ENCODE measurements around the gene NKRF. TPM values are rescaled to one million over a fixed set of nuclear protein-coding genes. Genes with fewer than 3 reads are reported as not detected.

NKRF gene
- total RNA-seq, 1 donor from 2014 or later = 17.4 TPM

GRCh38 chrX:119589810-119590209 lies 16.4 kb downstream of the NKRF start:
- H3K79me2 ChIP-seq (ENCODE audit: low read depth) = no peaks in the 10 kb centered on the region
- Mint-ChIP-seq H3K27me3 (ENCODE audit: insufficient read depth, low read depth) (peaks cover 2% of the 10 kb centered on the region), H3K36me3 (peaks cover 10% of the 10 kb centered on the region), H3K9me3 (peaks cover 3% of the 10 kb centered on the region), H3K4me3 (no peak overlapping the region), H3K4me1 (no peaks in the 10 kb centered on the region), H3K27ac (no peak overlapping the region)
- no peaks in the 10 kb centered on the region for H3K4me1 ChIP-seq
- H3K36me3 ChIP-seq = no peaks in the 10 kb centered on the region
- no peak overlapping the region for H3K27ac ChIP-seq
- H3K9me3 ChIP-seq (ENCODE audit: low read depth) = no peaks in the 10 kb centered on the region
- H3K9ac ChIP-seq = no peak overlapping the region
- DNase-seq (ENCODE audit: low spot score) = no peak
- H2AFZ ChIP-seq (replicated peaks) = no peak overlapping the region
- H3K4me3 ChIP-seq = no peak overlapping the region
- no peaks in the 10 kb centered on the region for H3K27me3 ChIP-seq
- no peak overlapping the region for H3K4me2 ChIP-seq
- TF ChIP-seq, protein P1, sequence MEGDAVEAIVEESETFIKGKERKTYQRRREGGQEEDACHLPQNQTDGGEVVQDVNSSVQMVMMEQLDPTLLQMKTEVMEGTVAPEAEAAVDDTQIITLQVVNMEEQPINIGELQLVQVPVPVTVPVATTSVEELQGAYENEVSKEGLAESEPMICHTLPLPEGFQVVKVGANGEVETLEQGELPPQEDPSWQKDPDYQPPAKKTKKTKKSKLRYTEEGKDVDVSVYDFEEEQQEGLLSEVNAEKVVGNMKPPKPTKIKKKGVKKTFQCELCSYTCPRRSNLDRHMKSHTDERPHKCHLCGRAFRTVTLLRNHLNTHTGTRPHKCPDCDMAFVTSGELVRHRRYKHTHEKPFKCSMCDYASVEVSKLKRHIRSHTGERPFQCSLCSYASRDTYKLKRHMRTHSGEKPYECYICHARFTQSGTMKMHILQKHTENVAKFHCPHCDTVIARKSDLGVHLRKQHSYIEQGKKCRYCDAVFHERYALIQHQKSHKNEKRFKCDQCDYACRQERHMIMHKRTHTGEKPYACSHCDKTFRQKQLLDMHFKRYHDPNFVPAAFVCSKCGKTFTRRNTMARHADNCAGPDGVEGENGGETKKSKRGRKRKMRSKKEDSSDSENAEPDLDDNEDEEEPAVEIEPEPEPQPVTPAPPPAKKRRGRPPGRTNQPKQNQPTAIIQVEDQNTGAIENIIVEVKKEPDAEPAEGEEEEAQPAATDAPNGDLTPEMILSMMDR (IDR thresholded peaks at IDR 0.05) = no peak
- TF ChIP-seq EZH2 (IDR thresholded peaks at IDR 0.05) (no peak), EZH2phosphoT487 (IDR thresholded peaks at IDR 0.05) (no peak)
- H4K20me1 ChIP-seq (ENCODE audit: low read depth) = no peaks in the 10 kb centered on the region
- no peaks in the 10 kb centered on the region for H3F3A ChIP-seq (ENCODE audit: low read depth)

- Histone ChIP-seq H3F3A (ENCODE audit: low read depth) (no peaks in the 10 kb centered on the region), H3K9ac (no peak overlapping the region), H3K27ac (no peak overlapping the region), H3K27me3 (no peaks in the 10 kb centered on the region), H2AFZ (replicated peaks) (no peak overlapping the region), H3K9me3 (ENCODE audit: low read depth) (no peaks in the 10 kb centered on the region), H3K36me3 (peaks cover 4% of the 10 kb centered on the region), H3K4me2 (no peak overlapping the region), H4K20me1 (ENCODE audit: low read depth) (no peaks in the 10 kb centered on the region), H3K79me2 (ENCODE audit: low read depth) (no peaks in the 10 kb centered on the region), H3K4me3 (no peak overlapping the region), H3K4me1 (no peaks in the 10 kb centered on the region)
- Mint-ChIP-seq H3K4me1 (no peaks in the 10 kb centered on the region), H3K4me3 (no peak overlapping the region), H3K27me3 (ENCODE audit: insufficient read depth, low read depth) (peaks cover 2% of the 10 kb centered on the region), H3K9me3 (no peaks in the 10 kb centered on the region), H3K27ac (no peak overlapping the region), H3K36me3 (no peaks in the 10 kb centered on the region)
- no peak for DNase-seq (ENCODE audit: low spot score)
- no peak for TF ChIP-seq EZH2phosphoT487 (IDR thresholded peaks at IDR 0.05)
- no peak for TF ChIP-seq EZH2 (IDR thresholded peaks at IDR 0.05)
- TF ChIP-seq, protein P1 (IDR thresholded peaks at IDR 0.05) = no peak
Measured at GRCh38 chrX:119583431-119584059, 22.7 kb downstream of the NKRF start.

GRCh38 chrX:119579414-119579813 lies 26.8 kb downstream of the NKRF start:
- H3F3A ChIP-seq (ENCODE audit: low read depth) = no peaks in the 10 kb centered on the region
- H3K4me3 ChIP-seq = no peak overlapping the region
- no peaks in the 10 kb centered on the region for H3K9me3 ChIP-seq (ENCODE audit: low read depth)
- no peaks in the 10 kb centered on the region for H4K20me1 ChIP-seq (ENCODE audit: low read depth)
- Mint-ChIP-seq H3K27ac (no peak overlapping the region), H3K27me3 (ENCODE audit: insufficient read depth, low read depth) (peaks cover 2% of the 10 kb centered on the region), H3K36me3 (peaks cover 2% of the 10 kb centered on the region), H3K4me1 (no peaks in the 10 kb centered on the region), H3K4me3 (no peak overlapping the region), H3K9me3 (no peaks in the 10 kb centered on the region)
- DNase-seq (ENCODE audit: low spot score) = no peak
- H3K4me2 ChIP-seq = no peak overlapping the region
- no peaks in the 10 kb centered on the region for H3K4me1 ChIP-seq
- peaks cover 8% of the 10 kb centered on the region for H3K36me3 ChIP-seq
- peaks cover 21% of the 10 kb centered on the region for H3K79me2 ChIP-seq (ENCODE audit: low read depth)
- no peak overlapping the region for H3K9ac ChIP-seq
- no peak overlapping the region for H2AFZ ChIP-seq (replicated peaks)
- H3K27ac ChIP-seq = no peak overlapping the region
- H3K27me3 ChIP-seq = no peaks in the 10 kb centered on the region
- TF ChIP-seq, protein P1 (IDR thresholded peaks at IDR 0.05) = no peak
- TF ChIP-seq EZH2 (IDR thresholded peaks at IDR 0.05) (no peak), EZH2phosphoT487 (IDR thresholded peaks at IDR 0.05) (no peak)

Data from neural progenitor cell (in vitro differentiated cells).